Measurements from ENCODE around the gene PTPRZ1.

- TF ChIP-seq EZH2 (IDR thresholded peaks at IDR 0.05; ENCODE audit: low read length, unreplicated experiment) (no peak), CTCF (conservative IDR thresholded peaks at IDR 0.05; ENCODE audit: low read depth, low read length) (no peak), EZH2phosphoT487 (IDR thresholded peaks at IDR 0.05; ENCODE audit: borderline replicate concordance, low read length) (no peak)
Observed at GRCh38 chr7:122063146-122063545, 190.2 kb downstream of the PTPRZ1 start.
